ENCODE data around the gene PTPN14.

Gene PTPN14

DNA sequence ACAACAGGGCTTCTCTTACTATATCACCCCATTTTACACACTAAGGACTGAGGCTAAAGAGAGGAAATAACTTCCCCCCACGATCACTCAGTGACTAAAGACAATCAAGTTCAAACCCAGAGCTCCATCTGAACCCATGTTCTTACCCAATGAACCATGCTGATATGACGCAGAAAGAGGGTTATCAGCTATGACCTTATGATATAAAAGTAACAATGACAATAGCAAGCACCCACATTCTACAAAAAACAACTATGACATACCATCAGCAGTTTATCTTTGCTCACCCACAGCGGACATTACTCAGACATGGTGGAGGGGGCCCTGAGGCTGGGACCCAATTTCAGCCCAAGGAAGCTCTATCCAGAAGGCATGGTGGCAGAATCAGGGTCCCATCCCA lies 75.7 kb downstream of the PTPN14 start:
- no peak overlapping the region for H3K4me3 ChIP-seq (ENCODE audit: control insufficient read depth, low read depth, low read length)
- TF ChIP-seq, protein P1, sequence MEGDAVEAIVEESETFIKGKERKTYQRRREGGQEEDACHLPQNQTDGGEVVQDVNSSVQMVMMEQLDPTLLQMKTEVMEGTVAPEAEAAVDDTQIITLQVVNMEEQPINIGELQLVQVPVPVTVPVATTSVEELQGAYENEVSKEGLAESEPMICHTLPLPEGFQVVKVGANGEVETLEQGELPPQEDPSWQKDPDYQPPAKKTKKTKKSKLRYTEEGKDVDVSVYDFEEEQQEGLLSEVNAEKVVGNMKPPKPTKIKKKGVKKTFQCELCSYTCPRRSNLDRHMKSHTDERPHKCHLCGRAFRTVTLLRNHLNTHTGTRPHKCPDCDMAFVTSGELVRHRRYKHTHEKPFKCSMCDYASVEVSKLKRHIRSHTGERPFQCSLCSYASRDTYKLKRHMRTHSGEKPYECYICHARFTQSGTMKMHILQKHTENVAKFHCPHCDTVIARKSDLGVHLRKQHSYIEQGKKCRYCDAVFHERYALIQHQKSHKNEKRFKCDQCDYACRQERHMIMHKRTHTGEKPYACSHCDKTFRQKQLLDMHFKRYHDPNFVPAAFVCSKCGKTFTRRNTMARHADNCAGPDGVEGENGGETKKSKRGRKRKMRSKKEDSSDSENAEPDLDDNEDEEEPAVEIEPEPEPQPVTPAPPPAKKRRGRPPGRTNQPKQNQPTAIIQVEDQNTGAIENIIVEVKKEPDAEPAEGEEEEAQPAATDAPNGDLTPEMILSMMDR (conservative IDR thresholded peaks at IDR 0.05; ENCODE audit: control insufficient read depth, insufficient read depth, low read depth, low read length) = no peak
- DNase-seq (ENCODE audit: low read depth) = no peak

DNA sequence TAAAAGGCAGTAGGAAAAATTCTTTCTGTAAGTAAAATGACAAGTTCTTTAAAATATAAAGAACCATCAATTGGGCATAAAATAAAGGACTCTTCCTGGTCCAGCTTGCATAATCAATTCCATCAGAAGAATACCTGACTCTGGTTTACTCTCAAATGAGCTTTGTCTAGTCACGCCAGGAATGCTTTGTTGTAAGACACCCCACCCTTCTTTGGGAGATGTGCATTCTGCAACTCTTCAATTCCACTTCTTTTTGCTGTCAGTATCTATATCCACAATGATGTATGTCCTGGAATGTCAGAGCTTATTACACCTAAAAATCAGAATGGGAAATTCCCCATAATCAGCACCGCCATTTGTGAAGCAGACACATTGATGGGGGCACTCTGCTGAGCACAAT lies 76.1 kb downstream of the PTPN14 start:
- no peak for DNase-seq (ENCODE audit: low read depth)
- H3K4me3 ChIP-seq (ENCODE audit: control insufficient read depth, low read depth, low read length) = no peak overlapping the region
- TF ChIP-seq, protein P1 (conservative IDR thresholded peaks at IDR 0.05; ENCODE audit: control insufficient read depth, insufficient read depth, low read depth, low read length) = no peak

GRCh38 chr1:214474467-214474866 lies 76.9 kb downstream of the PTPN14 start:
- TF ChIP-seq, protein P1 (conservative IDR thresholded peaks at IDR 0.05; ENCODE audit: control insufficient read depth, insufficient read depth, low read depth, low read length) = no peak
- no peak overlapping the region for H3K4me3 ChIP-seq (ENCODE audit: control insufficient read depth, low read depth, low read length)
- DNase-seq (ENCODE audit: low read depth) = no peak

DNA sequence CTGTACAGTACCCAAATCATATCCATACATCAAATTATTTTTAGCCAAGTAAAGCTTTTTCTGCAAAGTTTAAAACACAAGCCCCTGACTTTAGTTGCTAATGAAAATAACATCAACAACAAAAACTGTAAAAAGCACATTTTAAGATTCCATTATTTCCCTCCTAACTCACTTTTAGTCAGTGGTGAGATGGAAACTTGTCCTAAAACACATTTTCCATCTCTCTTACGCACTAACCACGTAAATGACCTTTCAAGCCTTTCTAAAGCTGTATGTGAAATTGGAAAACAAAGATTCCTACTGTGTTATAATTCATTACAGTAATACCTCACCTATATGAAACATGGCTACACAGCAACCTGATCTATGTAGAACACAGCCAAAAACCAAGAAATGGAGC lies 77.5 kb downstream of the PTPN14 start:
- DNase-seq (ENCODE audit: low read depth) = no peak
- no peak overlapping the region for H3K4me3 ChIP-seq (ENCODE audit: control insufficient read depth, low read depth, low read length)
- TF ChIP-seq, protein P1 (conservative IDR thresholded peaks at IDR 0.05; ENCODE audit: control insufficient read depth, insufficient read depth, low read depth, low read length) = no peak

DNA sequence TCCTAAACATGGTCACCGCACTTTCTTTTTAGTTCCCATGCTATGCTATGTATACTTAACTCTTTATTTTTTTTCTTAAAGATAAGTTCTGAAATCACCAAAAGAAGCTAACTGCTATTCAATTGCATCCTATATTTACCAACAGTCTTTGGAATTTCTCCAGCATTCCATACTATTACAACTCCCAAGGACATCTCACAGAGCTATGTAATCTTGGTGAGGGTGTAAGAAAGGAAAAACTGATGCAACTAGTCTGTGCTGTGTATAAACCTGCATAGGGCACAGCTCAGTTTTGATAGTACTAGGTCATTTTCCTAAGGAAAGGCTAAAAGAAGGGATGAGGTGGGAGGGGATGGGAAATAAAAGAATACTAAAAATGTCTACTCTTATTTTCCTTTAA lies 78.0 kb downstream of the PTPN14 start:
- no peak overlapping the region for H3K4me3 ChIP-seq (ENCODE audit: control insufficient read depth, low read depth, low read length)
- TF ChIP-seq, protein P1 (conservative IDR thresholded peaks at IDR 0.05; ENCODE audit: control insufficient read depth, insufficient read depth, low read depth, low read length) = no peak

GRCh38 chr1:214472364-214472763 lies 79.0 kb downstream of the PTPN14 start:
- TF ChIP-seq, protein P1 (conservative IDR thresholded peaks at IDR 0.05; ENCODE audit: control insufficient read depth, insufficient read depth, low read depth, low read length) = no peak
- DNase-seq (ENCODE audit: low read depth) = no peak
- no peak overlapping the region for H3K4me3 ChIP-seq (ENCODE audit: control insufficient read depth, low read depth, low read length)

More for the DNA sequence above, 78.0 kb downstream of the PTPN14 start:
- peak; percentile 62 for DNase-seq (ENCODE audit: low read depth)

GRCh38 chr1:214471458-214471857 lies 79.9 kb downstream of the PTPN14 start:
- TF ChIP-seq, protein P1 (conservative IDR thresholded peaks at IDR 0.05; ENCODE audit: control insufficient read depth, insufficient read depth, low read depth, low read length) = no peak
- no peak overlapping the region for H3K4me3 ChIP-seq (ENCODE audit: control insufficient read depth, low read depth, low read length)
- DNase-seq (ENCODE audit: low read depth) = no peak
